Mammary epithelial cell (primary cell): ENCODE measurements around the gene GFOD1.

Source experiments
- CTCF ChIP-seq, 2 donors: IDR thresholded peaks in 1 of 2; conservative IDR thresholded peaks in 1 of 2; 2 replicates each; pipeline ENCODE4 v1.5.1; 2011 to 2012; ENCODE audit warnings: inconsistent platforms in 2 of 2, low read length in 2 of 2, mild to moderate bottlenecking in 2 of 2, control low read depth in 1 of 2, low read depth in 1 of 2; ENCODE audit not compliant: insufficient read depth in 1 of 2; ENCODE audit errors: extremely low read depth in 1 of 2
- EZH2 ChIP-seq: IDR thresholded peaks from 2 replicates; pipeline ENCODE4 v1.6.1; 2012; ENCODE audit warnings: low read length, inconsistent platforms, borderline replicate concordance

DNA sequence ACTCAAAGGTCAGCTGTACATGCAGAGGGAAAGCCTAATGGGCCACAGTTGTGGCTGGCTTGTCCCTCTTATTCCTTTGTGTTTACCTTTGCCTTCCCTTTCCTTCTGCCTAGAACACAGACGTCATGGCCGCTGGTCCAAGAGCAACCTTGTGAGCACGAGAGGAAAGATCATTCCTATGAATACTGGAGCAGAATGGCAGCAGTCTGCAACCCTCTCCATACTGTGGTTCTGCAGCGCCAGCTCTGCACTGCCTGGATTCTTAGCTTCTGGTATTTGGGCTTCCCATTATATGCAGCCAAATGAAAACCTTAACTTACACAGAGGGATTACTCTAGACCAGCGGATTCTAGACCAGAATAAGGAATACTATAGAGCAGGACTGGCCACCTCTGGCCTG is 171.5 kb downstream of the GFOD1 start:
- TF ChIP-seq EZH2 (no peak), CTCF (conservative IDR thresholded peaks at IDR 0.05 in 1 of 2, IDR thresholded peaks at IDR 0.05 in 1 of 2; ENCODE audit: extremely low read depth in 1 of 2, insufficient read depth in 1 of 2, low read depth in 1 of 2, low read length in 2 of 2) (no peak)
